HG02759 (cell line): Measurements from ENCODE around the gene RSPRY1.

Experiments used
- ATAC-seq: cut with Tn5 transposase; IDR thresholded peaks from one replicate; pipeline ENCODE4 v1.9.1; 2021; ENCODE audit warnings: mild to moderate bottlenecking, moderate library complexity; ENCODE audit not compliant: unreplicated experiment

RSPRY1 gene

DNA sequence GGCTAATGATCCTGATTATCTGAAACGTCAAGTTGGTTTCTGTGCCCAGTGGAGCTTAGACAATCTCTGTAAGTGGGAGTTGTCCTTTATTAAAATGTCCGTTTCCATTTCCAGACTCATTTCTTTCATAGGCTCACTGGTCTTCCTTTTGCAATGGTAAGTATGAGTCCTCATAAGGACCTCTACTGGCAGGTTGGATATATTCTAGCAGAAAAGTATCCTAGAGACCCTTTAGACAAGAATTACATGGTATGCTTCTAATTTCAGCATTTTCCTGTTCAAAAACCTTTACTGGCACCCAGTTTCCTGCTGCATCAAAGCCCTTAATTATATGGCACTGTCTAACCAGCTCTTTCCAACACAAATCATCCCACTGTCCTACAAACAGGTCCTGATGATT lies 30.8 kb downstream of the RSPRY1 start:
- no peak for ATAC-seq

DNA sequence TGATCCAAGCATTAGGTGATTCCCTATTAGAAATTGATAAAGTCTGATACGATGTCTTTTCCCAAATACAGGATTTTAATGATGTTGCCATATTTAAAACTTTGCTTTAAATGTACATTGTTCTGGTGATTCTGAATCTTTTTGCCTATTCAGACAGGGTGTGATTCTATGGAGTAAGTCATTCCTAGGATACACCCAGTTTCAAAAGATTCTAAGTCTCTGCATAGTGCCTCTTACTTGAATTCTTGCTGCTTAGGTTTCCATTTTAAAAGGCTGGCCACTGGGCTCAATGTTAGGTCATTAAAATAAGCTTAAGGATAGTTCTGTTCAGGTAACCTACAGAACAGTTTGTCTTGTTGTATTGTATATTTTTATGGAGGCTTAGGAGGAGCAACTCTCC lies 36.9 kb downstream of the RSPRY1 start:
- ATAC-seq: no peak

DNA sequence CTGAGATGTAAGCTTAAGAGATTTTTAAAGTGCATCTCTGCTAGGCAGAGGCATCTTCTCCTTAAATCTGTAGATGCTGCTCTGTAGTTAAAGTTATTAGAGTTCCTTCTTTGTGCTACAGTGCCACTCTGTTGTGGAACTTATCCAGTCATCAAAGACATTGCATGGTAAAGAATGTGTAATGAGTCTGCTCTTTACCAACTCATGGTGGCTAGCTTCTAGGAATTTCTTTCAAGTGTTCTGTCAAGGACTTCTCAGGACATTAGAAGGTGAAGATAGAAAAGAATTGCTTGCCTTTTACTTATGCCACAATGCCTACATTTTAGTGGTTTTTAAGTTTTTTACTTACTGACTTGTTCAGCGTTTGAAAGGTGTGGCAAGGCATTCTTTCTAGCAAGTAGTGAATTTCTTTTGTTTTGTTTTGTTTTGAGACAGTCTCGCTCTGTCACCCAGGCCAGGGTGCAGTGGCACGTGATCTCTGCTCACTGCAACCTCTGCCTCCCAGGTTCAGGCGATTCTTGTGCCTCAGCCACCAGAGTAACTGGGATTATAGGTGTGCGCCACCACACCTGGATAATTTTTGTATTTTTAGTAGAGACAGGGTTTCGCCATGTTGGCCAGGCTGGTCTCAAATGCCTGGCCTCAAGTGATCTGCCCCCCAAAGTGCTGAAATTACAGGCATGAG lies 38.7 kb downstream of the RSPRY1 start:
- ATAC-seq: no peak

DNA sequence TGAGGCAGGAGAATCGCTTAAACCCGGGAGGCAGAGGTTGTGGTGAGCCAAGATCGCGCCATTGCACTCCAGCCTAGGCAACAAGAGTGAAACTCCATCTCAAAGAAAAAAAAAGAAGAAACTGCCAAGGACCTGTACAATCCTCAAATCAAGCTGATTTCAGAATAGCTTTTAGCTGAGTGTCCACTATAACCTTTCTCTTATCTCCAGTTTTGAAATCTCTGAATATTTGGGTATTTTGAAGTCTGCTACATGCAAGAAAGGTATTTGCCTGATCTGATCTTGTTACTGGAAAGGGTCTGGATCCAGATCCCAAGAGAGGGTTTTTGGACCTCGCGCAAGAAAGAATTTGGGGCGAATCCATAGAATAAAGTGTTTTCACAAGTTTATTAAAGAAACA lies 39.8 kb downstream of the RSPRY1 start:
- no peak for ATAC-seq

DNA sequence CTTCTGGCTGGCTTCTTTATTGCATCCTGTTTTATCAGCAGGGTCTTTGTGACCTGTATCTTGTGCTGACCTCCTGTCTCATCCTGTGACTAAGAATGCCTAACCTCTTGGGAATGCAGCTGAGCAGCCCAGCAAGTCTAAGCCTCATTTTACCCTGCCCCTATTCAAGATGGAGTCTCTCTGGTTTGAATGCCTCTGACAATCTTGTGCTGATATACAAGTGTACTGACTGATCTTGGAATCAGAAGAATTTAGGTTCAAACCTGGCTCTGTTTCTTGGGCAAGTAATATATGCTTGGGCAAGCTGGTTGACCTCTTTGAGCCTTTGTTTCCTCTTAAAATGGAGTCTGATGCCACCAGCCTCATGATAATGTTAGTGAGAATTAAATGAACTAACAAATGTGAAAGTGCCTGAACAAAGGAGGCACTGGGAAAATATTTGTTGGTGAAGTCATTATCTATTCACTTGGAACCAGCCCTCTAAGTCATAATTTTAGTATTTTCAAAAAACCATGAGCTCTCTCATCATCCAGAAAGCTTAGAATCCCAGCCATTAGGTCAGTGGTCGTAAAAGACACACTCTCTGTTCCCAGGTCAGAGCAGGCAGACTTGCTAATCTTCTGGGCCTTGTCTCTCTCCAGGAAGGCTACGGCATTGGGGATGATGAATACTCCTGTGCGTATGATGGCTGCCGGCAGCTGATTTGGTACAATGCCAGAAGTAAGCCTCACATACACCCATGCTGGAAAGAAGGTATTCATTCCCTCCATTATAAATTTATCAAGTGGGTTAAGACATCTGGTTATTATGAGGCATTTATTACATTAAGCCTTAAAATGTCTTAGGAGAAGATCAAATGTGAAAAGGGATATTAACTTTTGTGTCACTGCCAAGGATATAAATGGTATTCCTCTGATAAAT lies 40.8 kb downstream of the RSPRY1 start:
- ATAC-seq: no peak

DNA sequence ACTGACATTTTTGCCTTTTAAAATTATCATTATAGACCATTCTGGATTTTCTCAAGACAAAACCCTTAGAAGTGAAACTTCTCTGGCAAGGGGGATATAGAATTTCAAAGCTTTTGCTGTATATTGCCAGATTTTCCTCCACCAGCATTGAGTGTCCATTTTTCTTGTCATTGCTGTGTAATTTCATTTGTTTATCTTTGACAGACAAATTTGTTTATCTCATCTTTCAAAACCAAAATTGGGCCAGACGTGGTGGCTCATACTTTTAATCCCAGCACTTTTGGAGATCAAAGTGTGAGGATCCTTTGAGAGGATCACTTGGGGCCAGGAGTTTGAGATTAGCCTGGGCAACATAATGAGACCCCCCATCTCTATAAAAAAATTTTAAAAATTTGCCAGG lies 43.0 kb downstream of the RSPRY1 start:
- no peak for ATAC-seq

DNA sequence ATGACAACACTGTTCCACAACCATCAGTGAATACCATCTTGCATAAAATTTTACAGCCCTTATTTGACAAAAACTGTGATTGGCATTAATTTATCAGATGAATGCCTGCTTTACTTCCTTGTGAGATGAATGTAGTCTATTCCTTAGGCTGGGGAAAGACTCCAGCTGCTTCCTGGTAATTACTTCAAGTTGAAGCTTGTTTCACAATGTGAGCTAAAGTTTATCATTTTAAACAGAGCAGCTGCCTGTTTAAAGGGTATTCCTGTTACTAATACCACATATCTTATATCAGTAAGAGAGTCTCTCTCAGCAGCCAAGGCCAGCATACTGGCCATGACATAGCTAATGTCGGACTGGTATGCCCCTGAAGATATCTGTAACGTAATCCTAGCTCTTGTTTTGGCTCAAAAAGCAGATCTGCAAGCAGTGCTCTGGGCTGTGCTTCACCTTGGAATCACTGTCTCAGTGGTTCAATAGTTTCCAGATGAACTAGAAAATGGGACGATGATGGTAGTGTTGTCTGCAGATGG lies 45.8 kb downstream of the RSPRY1 start:
- ATAC-seq: no peak

DNA sequence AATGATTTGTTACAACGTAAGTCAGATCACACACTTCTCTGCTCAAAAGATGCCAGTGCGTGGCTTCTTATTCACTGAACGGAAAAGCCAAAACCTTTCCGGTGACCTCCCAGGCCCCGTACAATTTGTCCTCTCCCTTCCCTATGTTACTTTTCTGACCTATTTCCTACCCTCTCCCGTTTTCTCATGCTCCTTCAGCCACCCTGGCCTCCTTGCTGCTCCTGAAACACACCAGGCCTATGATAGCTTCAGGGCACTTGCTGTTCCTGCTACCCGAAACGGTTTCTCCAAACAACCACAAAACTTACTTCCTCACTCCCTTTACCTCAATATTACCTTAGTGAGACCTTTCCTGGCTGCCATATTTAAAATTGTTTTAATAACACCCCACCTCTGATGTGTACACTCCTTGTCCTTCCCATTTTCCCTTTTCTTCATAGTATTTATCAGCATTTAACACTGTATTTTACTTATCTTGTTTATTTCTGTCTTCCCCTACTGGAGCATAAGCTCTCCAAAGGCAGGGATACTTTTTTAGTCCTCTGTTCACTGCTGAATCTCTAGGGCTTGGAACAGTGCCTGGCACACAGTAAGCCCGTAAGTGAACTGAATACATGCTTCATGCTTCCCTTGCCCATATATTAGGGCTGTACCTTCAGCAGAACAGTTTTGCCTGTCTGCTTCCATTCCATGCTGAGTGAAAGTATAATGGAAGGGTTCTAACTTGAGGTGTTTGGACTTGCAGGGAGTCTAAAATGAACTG lies 48.0 kb downstream of the RSPRY1 start:
- no peak for ATAC-seq

DNA sequence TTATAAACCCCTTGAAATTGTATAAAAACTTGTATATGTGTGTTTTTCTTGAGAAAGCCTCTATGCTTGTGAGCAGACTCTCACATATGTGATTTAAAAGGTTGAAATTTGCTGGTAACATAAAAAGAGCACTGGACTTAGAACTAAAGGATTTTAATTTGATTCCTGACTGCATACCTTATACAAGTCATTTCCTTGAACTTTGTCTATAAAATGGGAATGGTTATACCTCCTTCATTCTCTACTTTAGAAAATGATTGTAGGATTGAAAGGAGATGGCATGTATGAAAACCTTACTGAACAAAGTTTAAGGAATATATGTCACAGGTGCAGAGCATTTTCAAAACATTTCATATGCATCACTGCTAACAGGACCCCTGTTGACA lies 48.6 kb downstream of the RSPRY1 start:
- ATAC-seq: no peak

DNA sequence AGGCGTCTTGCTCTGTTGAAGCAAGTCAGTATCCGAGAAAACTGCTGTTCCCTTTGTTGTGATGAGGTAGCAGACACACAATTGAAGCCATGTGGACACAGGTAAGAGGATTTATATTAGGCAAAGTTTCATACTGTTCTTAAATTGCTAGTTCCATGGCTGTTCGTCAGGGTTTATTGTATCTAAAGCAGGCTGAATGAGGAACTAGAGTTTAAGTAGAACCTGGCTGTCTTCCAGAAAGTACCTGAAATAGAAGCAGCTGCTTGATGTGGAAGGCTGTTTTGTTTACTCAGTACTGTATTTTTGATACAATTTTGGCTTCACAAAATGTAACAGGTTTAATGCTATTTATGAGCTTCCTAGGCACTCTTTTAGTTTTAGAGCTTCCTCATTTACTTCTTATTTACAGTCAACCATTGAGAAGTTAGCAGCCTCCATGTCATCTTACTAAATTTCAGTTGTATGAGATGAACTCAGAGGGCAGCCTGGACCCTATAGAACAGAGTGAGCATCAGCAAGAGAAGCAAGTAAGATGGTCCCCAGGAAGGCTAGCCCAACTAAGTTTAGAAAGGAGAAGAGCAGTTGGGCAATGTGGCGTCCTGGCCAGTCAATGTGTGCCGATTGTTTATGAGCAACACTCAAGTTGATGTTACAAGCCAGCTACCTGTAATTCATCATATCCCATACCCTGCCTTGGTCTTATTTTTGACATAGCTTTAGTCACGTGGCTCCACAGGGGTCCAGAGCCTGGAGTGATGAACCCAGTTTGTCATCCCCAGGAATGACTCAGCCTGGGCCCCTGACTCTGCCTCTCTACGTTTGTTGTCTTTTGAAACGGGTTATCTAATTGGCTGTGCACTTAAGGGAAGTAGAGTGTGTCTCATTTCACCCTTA lies 49.2 kb downstream of the RSPRY1 start:
- ATAC-seq: no peak

DNA sequence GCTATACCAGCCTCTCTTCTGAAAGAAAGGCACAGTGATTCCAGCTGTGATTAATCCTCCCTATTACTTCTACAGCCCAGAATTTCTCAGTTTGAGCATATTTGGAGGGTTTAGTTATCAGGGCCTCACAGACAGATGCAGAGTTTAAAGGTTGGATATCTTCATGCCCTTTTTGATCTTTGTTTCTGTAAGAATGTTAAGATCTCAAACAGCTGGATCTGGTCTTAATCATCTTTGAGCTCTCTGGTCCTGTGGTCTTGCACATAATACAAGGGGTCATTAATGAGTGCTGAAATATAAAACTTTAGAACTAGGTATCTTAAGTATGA lies 49.9 kb downstream of the RSPRY1 start:
- no peak for ATAC-seq

DNA sequence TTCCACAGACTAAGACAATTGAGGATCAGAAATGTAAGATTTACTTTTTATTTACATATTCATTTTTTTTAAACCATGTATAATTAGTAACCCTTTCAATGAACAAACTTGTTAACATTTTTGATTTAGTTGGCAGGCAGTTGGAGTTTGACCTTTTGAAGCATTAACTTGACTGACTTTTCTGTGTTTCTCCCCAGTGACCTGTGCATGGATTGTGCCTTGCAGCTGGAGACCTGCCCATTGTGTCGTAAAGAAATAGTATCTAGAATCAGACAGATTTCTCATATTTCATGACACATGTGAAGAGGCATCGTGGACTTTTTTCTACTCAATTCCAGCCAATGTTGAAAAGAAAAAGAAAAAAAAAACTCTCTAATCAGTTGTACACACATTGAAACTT lies 52.6 kb downstream of the RSPRY1 start:
- no peak for ATAC-seq

DNA sequence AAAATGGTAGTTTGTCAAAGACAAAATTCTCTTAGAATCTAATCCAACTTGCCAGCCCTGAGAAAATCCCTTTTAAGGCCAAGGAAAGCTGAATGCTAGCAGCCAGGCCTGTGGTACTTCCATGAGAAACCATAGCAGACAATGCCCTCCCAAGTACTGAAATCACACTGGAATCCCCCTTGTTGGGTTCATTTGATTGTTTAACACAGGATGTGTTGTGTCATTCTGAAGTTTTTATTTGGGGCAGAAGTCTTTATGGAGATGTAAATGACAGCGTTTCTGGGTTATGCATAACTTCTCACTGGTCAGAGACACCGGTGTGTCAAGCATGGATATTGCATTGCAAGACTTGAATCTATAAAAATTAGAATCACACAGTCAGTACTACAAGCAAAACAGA lies 53.0 kb downstream of the RSPRY1 start:
- no peak for ATAC-seq

DNA sequence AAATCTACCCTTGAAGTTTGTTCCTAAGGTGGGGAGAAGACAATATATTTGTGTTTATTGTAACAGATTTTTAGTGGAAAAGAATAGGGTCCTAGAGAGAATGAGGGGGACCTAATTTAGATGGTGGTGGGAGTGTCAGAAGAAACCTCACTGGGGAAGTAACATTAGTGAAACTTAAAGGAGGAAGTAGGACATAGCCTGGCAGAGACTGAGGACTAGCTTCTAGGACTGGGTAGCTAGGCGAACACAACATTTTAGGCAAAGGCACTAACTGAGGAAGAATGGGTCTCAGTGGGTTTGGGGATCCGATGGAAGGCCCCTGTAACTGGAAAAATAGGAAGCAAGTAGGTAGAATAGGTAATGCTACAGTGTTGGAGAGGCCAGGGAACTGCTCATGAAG lies 54.7 kb downstream of the RSPRY1 start:
- ATAC-seq: no peak

DNA sequence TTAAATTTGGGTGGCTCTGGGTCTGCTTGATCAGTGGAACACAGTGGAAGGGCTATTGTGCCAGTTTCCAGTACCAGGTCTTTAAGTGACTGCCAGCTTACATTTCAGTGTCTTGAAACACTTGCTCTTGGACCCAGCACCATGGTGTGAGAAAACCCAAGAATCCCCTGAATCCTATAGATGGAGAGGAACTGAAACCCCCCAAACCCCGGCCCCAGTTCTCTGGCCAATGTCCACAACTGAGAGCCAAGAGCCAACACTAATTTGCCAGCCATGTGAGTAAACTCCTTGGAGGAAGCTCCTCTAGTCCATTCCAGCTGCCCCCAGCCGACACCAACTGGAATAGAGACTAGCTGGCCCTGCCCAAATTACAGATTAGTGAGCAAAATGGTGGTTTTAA lies 56.5 kb downstream of the RSPRY1 start:
- no peak for ATAC-seq

DNA sequence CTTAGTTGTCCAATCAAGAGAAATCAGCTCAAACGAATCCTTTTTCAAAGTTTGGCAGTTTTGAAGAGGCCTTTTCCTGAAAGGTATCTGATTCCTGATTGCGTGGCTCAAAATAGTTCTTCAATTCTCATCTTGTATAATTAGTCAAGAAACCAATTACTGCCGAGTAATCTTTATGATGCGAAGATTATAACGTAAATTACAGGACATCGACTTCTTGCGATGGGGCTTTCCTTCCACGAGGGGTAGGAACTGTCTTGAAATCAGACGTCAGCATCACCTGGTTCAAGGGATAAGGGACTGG lies 58.3 kb downstream of the RSPRY1 start:
- peak; percentile 24 for ATAC-seq

DNA sequence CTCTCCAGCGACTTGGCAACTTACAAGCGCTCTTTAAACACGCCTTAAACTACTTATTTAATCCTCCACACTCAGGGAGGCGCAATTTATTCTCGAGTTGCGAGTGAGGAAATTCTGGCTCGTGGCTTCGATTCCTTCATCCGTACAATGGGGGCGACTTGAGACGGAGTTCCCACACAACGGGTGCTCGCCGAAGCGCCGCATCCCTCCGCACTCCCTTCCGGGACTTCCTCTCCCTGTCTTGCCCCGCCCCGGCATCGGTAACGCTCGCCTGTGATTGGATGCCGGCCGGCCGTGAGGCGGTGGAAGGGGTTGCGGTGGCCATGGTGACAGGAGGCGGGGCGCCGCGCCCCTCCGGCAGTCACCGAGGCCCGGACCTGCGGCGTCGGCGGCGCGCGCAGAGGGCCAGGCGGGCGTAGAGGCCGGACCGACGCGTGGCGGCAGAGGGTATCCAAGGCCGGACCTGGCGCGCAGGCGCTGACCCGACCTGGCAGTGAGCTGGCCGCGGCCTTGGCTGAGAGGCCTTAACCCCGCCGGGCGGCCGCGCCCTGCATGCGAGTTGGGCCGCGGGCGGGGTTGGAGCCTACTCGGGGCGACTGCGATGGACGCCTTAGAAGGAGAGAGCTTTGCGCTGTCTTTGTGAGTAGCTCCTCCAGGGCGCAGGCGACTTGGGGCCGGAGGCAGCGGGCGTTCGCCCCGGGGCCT lies 58.8 kb downstream of the RSPRY1 start, which contains the start of gene ARL2BP:
TSS of gene ARL2BP (plus strand) at position 493 of the 705 bp plus-strand sequence. CDS start at position 602, 109 bp downstream.
- peak; percentile 94 for ATAC-seq

DNA sequence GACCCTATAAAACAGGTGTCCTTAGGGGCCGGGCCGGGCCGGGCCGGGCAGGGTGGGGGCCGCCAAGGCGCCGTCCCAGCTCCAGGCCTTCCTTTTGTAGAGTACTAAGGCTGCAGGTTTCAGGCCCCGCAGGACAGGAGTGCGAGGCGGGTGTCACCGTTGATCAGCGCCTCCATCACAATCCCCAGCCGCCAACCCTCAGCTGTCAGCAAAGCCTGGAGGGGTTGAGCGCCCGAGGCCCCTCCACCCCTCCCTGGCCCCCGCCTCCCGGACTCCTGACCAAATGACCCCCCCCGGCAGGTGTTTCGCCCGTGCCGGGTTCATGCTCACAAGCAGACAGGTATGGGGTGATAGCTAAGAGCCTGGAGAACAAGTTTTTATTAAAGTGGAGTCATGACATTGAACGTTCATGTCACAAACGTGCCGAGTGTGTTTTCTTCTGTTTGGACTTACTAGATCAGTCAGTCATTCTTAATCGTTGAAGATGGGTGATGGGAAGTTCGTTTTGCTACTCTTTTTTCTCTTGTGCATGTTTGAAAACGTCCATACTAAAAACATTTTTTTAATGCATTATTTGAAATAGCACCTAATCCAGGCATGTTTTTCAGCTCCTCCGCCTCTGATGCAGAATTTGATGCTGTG lies 59.5 kb downstream of the RSPRY1 start:
- ATAC-seq: peak; percentile 27

DNA sequence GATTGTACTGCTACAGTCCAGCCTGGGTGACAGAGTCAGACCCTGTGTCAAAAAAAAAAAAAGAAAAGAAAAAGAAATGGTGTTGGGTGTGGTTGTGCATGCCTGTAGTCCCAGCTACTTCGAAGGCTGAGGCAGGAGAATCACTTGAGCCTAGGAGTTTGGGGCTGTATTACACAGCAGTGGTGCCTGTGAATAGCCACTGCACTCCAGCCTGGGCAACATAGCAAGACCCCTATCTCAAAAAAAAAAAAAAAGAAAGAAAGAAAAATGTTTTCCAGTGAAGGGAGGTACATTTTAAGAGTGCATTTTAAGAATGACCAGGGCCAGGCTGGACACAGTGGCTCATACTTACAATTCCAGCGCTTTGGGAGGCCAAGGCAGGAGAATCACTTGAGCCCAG lies 65.2 kb downstream of the RSPRY1 start:
- no peak for ATAC-seq
